Transverse colon (tissue), 4 donors: ENCODE results near the gene PCGF1.

Experiments used
- EP300 ChIP-seq: sonication (generic); formaldehyde crosslinking; IDR thresholded peaks from one replicate; pipeline ENCODE4 v1.6.1; 2017; ENCODE audit warnings: antibody characterized with exemption, low read depth
- POLR2A ChIP-seq: fragments of 450-650 bp; IDR thresholded peaks from one replicate; pipeline ENCODE4 v1.6.1; 2016; ENCODE audit warnings: antibody characterized with exemption, mild to moderate bottlenecking, moderate library complexity
- POLR2AphosphoS5 ChIP-seq, 3 donors: sonication (generic); formaldehyde crosslinking; IDR thresholded peaks; one replicate each; pipeline ENCODE4 v1.6.1; 2016; ENCODE audit warnings: antibody characterized with exemption in 3 of 3
- TF ChIP-seq, protein P1 (sequence below), 5 experiments: fragments of 200-600 bp in 3 of 5; fragments of 450-650 bp in 2 of 5; sonication (generic) in 3 of 5; IDR thresholded peaks; 1 replicate in 2 of 5; 2 replicates in 3 of 5; pipeline ENCODE4 v1.5.1; 2016 to 2017; ENCODE audit warnings: antibody characterized with exemption in 5 of 5, inconsistent platforms in 3 of 5, mild to moderate bottlenecking in 2 of 5, moderate library complexity in 1 of 5

DNA sequence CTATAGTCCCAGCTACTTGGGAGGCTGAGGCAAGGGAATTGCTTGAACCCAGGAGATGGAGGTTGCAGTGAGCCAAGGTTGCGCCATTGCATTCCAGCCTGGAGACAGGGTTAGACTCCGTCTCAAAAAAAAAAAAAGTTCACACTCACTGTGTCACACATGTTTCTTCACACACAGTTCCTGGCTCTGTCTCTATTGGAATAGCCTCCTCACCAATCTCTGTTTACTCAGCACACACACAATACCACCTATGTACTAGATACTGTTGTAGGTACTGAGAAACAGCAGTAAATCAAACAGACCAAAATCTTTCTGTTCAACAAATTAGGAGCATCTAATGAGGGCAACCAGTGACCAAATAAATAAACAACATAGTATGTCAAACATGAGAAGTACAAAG, 21.4 kb downstream of the PCGF1 start:
- TF ChIP-seq POLR2A: no peak
- TF ChIP-seq, protein P1, sequence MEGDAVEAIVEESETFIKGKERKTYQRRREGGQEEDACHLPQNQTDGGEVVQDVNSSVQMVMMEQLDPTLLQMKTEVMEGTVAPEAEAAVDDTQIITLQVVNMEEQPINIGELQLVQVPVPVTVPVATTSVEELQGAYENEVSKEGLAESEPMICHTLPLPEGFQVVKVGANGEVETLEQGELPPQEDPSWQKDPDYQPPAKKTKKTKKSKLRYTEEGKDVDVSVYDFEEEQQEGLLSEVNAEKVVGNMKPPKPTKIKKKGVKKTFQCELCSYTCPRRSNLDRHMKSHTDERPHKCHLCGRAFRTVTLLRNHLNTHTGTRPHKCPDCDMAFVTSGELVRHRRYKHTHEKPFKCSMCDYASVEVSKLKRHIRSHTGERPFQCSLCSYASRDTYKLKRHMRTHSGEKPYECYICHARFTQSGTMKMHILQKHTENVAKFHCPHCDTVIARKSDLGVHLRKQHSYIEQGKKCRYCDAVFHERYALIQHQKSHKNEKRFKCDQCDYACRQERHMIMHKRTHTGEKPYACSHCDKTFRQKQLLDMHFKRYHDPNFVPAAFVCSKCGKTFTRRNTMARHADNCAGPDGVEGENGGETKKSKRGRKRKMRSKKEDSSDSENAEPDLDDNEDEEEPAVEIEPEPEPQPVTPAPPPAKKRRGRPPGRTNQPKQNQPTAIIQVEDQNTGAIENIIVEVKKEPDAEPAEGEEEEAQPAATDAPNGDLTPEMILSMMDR (IDR thresholded peaks at IDR 0.05): no peak
- no peak for TF ChIP-seq POLR2AphosphoS5 (IDR thresholded peaks at IDR 0.05)
- no peak for TF ChIP-seq EP300
